Activated T-helper 1 cell treated with anti-CD3 and anti-CD28 coated beads, Interleukin-2, amount 50 U/mL, for 16 hours (primary cell): ENCODE results near the gene PTPRA.

ENCODE experiments used
- DNase-seq, 2 donors: peaks; one replicate each; pipeline ENCODE4 v3.0.0-alpha.2; 2020; ENCODE audit warnings: low read depth in 1 of 2, low spot score in 1 of 2

PTPRA gene

GRCh38 chr20:2847802-2848201 lies 25.5 kb upstream of the PTPRA start:
- DNase-seq = no peak

GRCh38 chr20:2849529-2849928 lies 23.8 kb upstream of the PTPRA start:
- no peak for DNase-seq

- DNase-seq = no peak
These were observed 22.2 kb upstream of the PTPRA start for GRCh38 chr20:2851086-2851485.

- no peak for DNase-seq
These were observed 14.7 kb upstream of the PTPRA start for GRCh38 chr20:2858591-2858990.

GRCh38 chr20:2859330-2860121 lies 13.8 kb upstream of the PTPRA start:
- no peak for DNase-seq

GRCh38 chr20:2864626-2865025 lies 8.7 kb upstream of the PTPRA start:
- no peak for DNase-seq

GRCh38 chr20:2865101-2865500 lies 8.2 kb upstream of the PTPRA start:
- no peak for DNase-seq

GRCh38 chr20:2865630-2866029 lies 7.7 kb upstream of the PTPRA start:
- no peak for DNase-seq

- DNase-seq = no peak
These were observed 7.0 kb upstream of the PTPRA start for GRCh38 chr20:2866236-2866635.

GRCh38 chr20:2867081-2867864 lies 6.0 kb upstream of the PTPRA start:
- DNase-seq = no peak

GRCh38 chr20:2869381-2869780 lies 3.9 kb upstream of the PTPRA start:
- DNase-seq = no peak

GRCh38 chr20:2871111-2871465 lies 2.2 kb upstream of the PTPRA start:
- DNase-seq = no peak

GRCh38 chr20:2871661-2872458 lies 1.4 kb upstream of the PTPRA start:
- DNase-seq = peak in 1 of 2 donors; percentile 7

GRCh38 chr20:2872459-2873009 lies 747 bp upstream of the PTPRA start:
- DNase-seq = peak; percentile 55 to 64

GRCh38 chr20:2873747-2874041 lies 413 bp downstream of the PTPRA start:
- DNase-seq = peak; percentile 23 to 46

- no peak for DNase-seq
These were observed 1.2 kb downstream of the PTPRA start for GRCh38 chr20:2874456-2874855.

- DNase-seq = no peak
These were observed 2.5 kb downstream of the PTPRA start for GRCh38 chr20:2875690-2876203.

- DNase-seq = no peak
These were observed 5.2 kb downstream of the PTPRA start for GRCh38 chr20:2878515-2878914.

- no peak for DNase-seq
These were observed 5.9 kb downstream of the PTPRA start for GRCh38 chr20:2879146-2879545.

- no peak for DNase-seq
These were observed 7.4 kb downstream of the PTPRA start for GRCh38 chr20:2880650-2881049.
